CD4-positive, alpha-beta T cell (primary cell): ENCODE measurements around the gene GPRC5D. TPM values are rescaled to one million over a fixed set of nuclear protein-coding genes. Genes with fewer than 3 reads are reported as not detected.

Experiments
- ATAC-seq: fragments of 200-7000 bp; cut with Tn5 transposase; one replicate; pipeline ENCODE4 v1.10.0; 2022; ENCODE audit warnings: mild to moderate bottlenecking; ENCODE audit not compliant: poor library complexity
- CTCF ChIA-PET: fragments of 350-600 bp; sonication (Branson Sonifier 250); formaldehyde crosslinking; loops from one replicate; lab custom pipeline; 2021; ENCODE audit warnings: antibody characterized with exemption, inconsistent platforms; lab: Charles Lee
- POLR2A ChIA-PET: fragments of 350-600 bp; sonication (Branson Sonifier 250); formaldehyde crosslinking; loops from one replicate; lab custom pipeline; 2021; ENCODE audit warnings: antibody characterized with exemption, inconsistent platforms; lab: Charles Lee
- DNase-seq, 14 experiments: peaks; one replicate each; pipeline ENCODE4 v3.0.0-alpha.2; 2013 to 2020; ENCODE audit warnings: mixed read lengths in 2 of 14
- H3K27ac ChIP-seq, 2 donors: one replicate each; pipeline versions ENCODE4 v1.5.1 to v1.7.0; 2013; ENCODE audit warnings: low read length in 2 of 2, low read depth in 1 of 2, mild to moderate bottlenecking in 1 of 2
- H3K27me3 ChIP-seq, 2 experiments: 1 replicate in 1 of 2; 2 replicates in 1 of 2; pipeline versions ENCODE4 v1.6.1 to v1.7.0; 2013; ENCODE audit warnings: low read length in 2 of 2, control low read depth in 1 of 2, mild to moderate bottlenecking in 1 of 2, moderate library complexity in 1 of 2; ENCODE audit not compliant: insufficient read depth in 2 of 2, control insufficient read depth in 1 of 2
- H3K36me3 ChIP-seq: one replicate; pipeline ENCODE4 v1.6.1; 2013; ENCODE audit warnings: low read length, control low read depth; ENCODE audit not compliant: insufficient read depth
- H3K4me1 ChIP-seq: one replicate; pipeline ENCODE4 v1.6.1; 2013; ENCODE audit warnings: low read length, control low read depth; ENCODE audit not compliant: insufficient read depth
- H3K4me3 ChIP-seq: one replicate; pipeline ENCODE4 v1.5.1; 2013; ENCODE audit warnings: mild to moderate bottlenecking, low read length, moderate library complexity
- H3K9me3 ChIP-seq, 2 experiments: 1 replicate in 1 of 2; 2 replicates in 1 of 2; pipeline versions ENCODE4 v1.6.1 to v1.7.0; 2013; ENCODE audit warnings: low read length in 2 of 2, mild to moderate bottlenecking in 2 of 2, control low read depth in 1 of 2, moderate library complexity in 1 of 2; ENCODE audit not compliant: control insufficient read depth in 1 of 2, insufficient read depth in 1 of 2
- H3K27ac Mint-ChIP-seq: one replicate; pipeline ENCODE4 v1.8.0; 2020; ENCODE audit warnings: mixed read lengths
- H3K27me3 Mint-ChIP-seq: one replicate; pipeline ENCODE4 v1.8.0; 2021; ENCODE audit warnings: mixed read lengths
- H3K36me3 Mint-ChIP-seq: one replicate; pipeline ENCODE4 v1.8.0; 2021; ENCODE audit warnings: low read depth, mixed read lengths
- H3K4me1 Mint-ChIP-seq: one replicate; pipeline ENCODE4 v1.8.0; 2021; ENCODE audit warnings: low read depth, mixed read lengths
- H3K4me3 Mint-ChIP-seq: one replicate; pipeline ENCODE4 v1.8.0; 2020; ENCODE audit warnings: mild to moderate bottlenecking, mixed read lengths
- H3K9me3 Mint-ChIP-seq: one replicate; pipeline ENCODE4 v1.8.0; 2020; ENCODE audit warnings: mixed read lengths
- intact Hi-C, 2 experiments: fragments of 100-400 bp; cut with DNase I in 1 of 2; cut with micrococcal nuclease in 1 of 2; formaldehyde crosslinking; loops; one replicate each; pipeline versions ENCODE4 v1.15.1 to v1.9.0; 2023 to 2025; cut with DNase I, micrococcal nuclease
- total RNA-seq, 174 experiments: library from RNA in 2 of 174; stranded (reverse) in 2 of 174; gene quantifications; one replicate each; pipeline ENCODE4 v1.2.3 and lab custom pipeline; 2021 to 2026
- TF ChIP-seq, protein P1 (sequence below): fragments of 200-600 bp; IDR thresholded peaks from one replicate; pipeline ENCODE4 v1.8.0; 2022; ENCODE audit warnings: antibody characterized with exemption, mild to moderate bottlenecking

GPRC5D gene
- total RNA-seq, 2 experiments from 2014 or later = not detected

DNA sequence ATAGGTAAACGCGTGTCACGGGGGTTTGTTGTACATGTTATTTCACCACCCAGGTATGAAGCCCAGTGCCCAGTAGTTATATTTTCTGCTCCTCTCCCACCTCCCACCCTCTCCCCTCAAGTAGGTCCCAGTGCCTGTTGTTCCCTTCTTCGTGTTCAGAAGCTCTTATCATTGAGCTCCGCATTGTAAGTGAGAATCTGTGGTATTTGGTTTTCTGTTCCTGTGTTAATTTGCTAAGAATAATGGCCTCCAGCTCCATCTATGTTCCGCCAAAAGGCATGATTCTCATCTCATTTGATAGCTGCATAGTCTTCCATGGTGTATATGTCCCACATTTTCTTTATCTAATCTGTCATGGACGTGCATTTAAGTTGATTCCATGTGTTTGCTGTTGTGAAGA, 6.9 kb upstream of the GPRC5D start:
- no peaks in the 10 kb centered on the region for H3K9me3 Mint-ChIP-seq
- H3K36me3 Mint-ChIP-seq = no peaks in the 10 kb centered on the region
- TF ChIP-seq, protein P1, sequence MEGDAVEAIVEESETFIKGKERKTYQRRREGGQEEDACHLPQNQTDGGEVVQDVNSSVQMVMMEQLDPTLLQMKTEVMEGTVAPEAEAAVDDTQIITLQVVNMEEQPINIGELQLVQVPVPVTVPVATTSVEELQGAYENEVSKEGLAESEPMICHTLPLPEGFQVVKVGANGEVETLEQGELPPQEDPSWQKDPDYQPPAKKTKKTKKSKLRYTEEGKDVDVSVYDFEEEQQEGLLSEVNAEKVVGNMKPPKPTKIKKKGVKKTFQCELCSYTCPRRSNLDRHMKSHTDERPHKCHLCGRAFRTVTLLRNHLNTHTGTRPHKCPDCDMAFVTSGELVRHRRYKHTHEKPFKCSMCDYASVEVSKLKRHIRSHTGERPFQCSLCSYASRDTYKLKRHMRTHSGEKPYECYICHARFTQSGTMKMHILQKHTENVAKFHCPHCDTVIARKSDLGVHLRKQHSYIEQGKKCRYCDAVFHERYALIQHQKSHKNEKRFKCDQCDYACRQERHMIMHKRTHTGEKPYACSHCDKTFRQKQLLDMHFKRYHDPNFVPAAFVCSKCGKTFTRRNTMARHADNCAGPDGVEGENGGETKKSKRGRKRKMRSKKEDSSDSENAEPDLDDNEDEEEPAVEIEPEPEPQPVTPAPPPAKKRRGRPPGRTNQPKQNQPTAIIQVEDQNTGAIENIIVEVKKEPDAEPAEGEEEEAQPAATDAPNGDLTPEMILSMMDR = no peak
- ATAC-seq (no peak), DNase-seq (no peak)
- intact Hi-C loops = no loop called here
- no peaks in the 10 kb centered on the region for H3K27me3 Mint-ChIP-seq
- no peak overlapping the region for H3K4me3 Mint-ChIP-seq
- H3K4me1 Mint-ChIP-seq = no peaks in the 10 kb centered on the region
- ChIA-PET CTCF (interaction anchor here (1.4 kb wide), 1 partner anchor 11 kb away, joined by 3 read pairs; no protein-coding TSS in a partner anchor), POLR2A (no interaction called here)
- H3K4me1 ChIP-seq = no peaks in the 10 kb centered on the region
- no peaks in the 10 kb centered on the region for H3K36me3 ChIP-seq
- H3K9me3 ChIP-seq = no peaks in the 10 kb centered on the region
- no peak overlapping the region for H3K4me3 ChIP-seq
- H3K27ac Mint-ChIP-seq = no peak overlapping the region
- no peaks in the 10 kb centered on the region for H3K27me3 ChIP-seq
- no peak overlapping the region for H3K27ac ChIP-seq

DNA sequence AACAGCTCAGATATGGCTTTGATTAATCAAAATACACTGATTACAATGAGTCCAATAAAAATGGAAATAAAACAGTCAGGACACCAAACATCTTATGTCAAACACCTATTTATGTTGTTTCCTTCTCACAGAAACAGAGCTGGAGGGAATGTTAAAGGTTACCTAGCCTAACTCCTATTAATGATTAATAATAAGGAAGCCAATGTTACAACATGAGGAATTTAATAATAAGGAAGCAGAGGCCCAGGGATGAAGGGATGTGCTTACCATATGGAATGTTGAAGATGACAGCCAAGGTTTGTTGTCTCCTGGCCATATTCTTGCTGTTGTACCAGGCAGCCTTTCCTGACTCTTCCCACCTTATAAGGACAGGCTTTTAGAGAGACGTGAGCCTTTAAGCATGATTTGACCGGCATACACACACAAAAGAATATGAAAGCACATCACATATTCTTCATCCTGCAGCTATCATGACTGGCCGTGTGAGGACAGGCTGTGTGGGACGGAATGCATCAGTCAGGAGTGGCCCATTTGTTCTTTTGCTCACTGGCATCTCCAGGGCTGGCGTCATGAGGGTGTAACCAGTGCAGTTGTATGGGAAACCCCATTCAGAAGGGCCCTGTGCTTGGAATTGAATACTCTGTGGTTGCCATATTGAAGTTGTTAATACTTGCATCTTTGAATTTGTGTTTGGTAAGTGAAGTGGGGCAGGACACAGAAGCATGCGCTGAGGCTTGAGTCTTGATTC, 3.1 kb upstream of the GPRC5D start:
- Histone ChIP-seq H3K27me3 (no peaks in the 10 kb centered on the region), H3K4me1 (no peaks in the 10 kb centered on the region), H3K4me3 (no peak overlapping the region), H3K9me3 (no peaks in the 10 kb centered on the region), H3K36me3 (no peaks in the 10 kb centered on the region), H3K27ac (no peak overlapping the region)
- CTCF ChIA-PET = no interaction called here
- intact Hi-C loops = no loop called here
- H3K27ac Mint-ChIP-seq = no peak overlapping the region
- ATAC-seq (no peak), DNase-seq (no peak)
- POLR2A ChIA-PET = no interaction called here
- TF ChIP-seq, protein P1 = no peak
- H3K4me3 Mint-ChIP-seq = no peak overlapping the region
- no peaks in the 10 kb centered on the region for H3K9me3 Mint-ChIP-seq
- no peaks in the 10 kb centered on the region for H3K36me3 Mint-ChIP-seq
- H3K4me1 Mint-ChIP-seq = no peaks in the 10 kb centered on the region
- peaks cover 2% of the 10 kb centered on the region for H3K27me3 Mint-ChIP-seq

DNA sequence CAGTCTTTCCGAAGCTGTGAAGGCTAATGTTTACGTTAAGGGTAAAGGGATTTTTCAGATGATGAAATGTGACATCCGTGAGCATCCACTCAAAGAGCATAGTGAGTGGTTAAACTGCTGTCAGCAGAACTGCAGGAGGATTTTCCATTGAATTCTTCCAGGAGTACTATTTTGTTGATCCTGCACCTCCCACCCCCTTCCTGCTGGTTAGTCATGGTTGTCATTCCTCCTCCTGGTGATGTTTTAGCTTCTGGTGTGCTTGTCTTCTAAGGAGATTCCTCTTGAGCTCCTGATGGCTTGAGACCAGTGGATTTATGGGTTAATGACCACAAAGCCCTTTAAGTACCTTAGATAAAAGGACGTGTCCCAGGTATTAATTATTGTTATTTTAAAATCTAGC, 2.4 kb upstream of the GPRC5D start:
- Histone ChIP-seq H3K36me3 (no peaks in the 10 kb centered on the region), H3K9me3 (no peaks in the 10 kb centered on the region), H3K4me1 (no peaks in the 10 kb centered on the region), H3K4me3 (no peak overlapping the region), H3K27ac (no peak overlapping the region), H3K27me3 (no peaks in the 10 kb centered on the region)
- Mint-ChIP-seq H3K36me3 (no peaks in the 10 kb centered on the region), H3K4me3 (no peak overlapping the region), H3K27me3 (peaks cover 9% of the 10 kb centered on the region), H3K4me1 (no peaks in the 10 kb centered on the region), H3K9me3 (no peaks in the 10 kb centered on the region), H3K27ac (no peak overlapping the region)
- no peak for ATAC-seq
- intact Hi-C loops = no loop called here
- TF ChIP-seq, protein P1 = no peak
- no peak for DNase-seq
- ChIA-PET POLR2A (no interaction called here), CTCF (no interaction called here)
